ENCODE data around the gene SLC3A2.

Gene SLC3A2

DNA sequence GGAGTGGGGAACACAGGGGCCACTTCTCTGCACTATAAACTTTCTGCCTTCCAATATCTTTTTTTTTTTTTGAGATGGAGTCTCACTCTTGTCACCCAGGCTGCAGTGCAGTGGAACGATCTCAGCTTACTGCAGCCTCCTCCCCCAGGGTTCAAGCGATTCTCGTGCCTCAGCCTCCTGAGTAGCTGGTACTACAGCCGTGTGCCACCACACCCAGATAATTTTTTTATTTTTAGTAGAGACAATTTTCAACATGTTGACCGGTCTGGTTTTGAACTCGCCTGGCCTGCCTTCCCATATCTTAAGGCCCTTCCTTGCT is 1.7 kb downstream of the SLC3A2 start:
- TF ChIP-seq, protein P1, sequence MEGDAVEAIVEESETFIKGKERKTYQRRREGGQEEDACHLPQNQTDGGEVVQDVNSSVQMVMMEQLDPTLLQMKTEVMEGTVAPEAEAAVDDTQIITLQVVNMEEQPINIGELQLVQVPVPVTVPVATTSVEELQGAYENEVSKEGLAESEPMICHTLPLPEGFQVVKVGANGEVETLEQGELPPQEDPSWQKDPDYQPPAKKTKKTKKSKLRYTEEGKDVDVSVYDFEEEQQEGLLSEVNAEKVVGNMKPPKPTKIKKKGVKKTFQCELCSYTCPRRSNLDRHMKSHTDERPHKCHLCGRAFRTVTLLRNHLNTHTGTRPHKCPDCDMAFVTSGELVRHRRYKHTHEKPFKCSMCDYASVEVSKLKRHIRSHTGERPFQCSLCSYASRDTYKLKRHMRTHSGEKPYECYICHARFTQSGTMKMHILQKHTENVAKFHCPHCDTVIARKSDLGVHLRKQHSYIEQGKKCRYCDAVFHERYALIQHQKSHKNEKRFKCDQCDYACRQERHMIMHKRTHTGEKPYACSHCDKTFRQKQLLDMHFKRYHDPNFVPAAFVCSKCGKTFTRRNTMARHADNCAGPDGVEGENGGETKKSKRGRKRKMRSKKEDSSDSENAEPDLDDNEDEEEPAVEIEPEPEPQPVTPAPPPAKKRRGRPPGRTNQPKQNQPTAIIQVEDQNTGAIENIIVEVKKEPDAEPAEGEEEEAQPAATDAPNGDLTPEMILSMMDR (IDR thresholded peaks at IDR 0.05) = no peak
- H3K4me3 ChIP-seq (ENCODE audit: low read depth, low read length) = peak overlapping the region; percentile 91
- H2AFZ ChIP-seq = no peak overlapping the region
- H3K4me1 ChIP-seq = peaks cover 5% of the 10 kb centered on the region
- no peak overlapping the region for H3K9ac ChIP-seq
- H3K27ac ChIP-seq = no peak overlapping the region
- H3K4me2 ChIP-seq (ENCODE audit: low read length) = peak overlapping the region; percentile 96
- H3K36me3 ChIP-seq (ENCODE audit: control insufficient read depth, insufficient read depth, low read length) = no peaks in the 10 kb centered on the region
- no peaks in the 10 kb centered on the region for H3K27me3 ChIP-seq (ENCODE audit: control insufficient read depth, insufficient read depth, low read length)
- no peaks in the 10 kb centered on the region for H3K9me3 ChIP-seq (ENCODE audit: control insufficient read depth, low read length)
- H3K79me2 ChIP-seq = no peaks in the 10 kb centered on the region

DNA sequence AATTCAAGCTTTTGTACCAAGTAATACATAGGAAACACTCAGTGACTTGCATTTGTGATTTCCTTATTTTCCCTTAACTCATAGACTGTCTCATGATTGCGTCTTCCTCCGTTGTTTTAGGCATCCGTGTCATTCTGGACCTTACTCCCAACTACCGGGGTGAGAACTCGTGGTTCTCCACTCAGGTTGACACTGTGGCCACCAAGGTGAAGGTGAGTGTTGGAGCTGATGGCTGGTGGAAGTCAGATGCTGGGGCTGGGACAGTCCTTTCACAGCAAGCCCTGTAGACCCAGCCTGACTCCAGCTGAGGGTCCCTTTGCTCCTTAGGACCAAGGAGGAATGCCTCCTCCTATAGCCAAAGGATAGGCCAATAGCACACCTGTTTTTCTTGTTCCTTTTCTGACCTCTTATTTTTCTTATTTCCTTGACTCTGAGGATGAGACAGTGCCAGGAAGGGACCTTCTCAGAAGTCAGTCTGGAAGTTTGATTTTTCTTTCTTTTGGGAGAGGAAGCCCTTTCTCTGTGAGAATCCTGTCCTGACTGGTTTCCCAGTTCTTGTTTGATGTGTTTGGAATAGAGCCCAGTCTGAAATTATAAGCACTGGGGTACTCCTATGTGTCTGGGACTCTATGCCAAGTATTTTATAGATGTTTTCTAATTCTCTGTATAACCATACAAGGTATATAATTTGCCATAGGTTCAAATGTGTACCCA is 2.2 kb downstream of the SLC3A2 start:
- peak overlapping the region; percentile 96 for H3K4me2 ChIP-seq (ENCODE audit: low read length)
- peaks cover 5% of the 10 kb centered on the region for H3K4me1 ChIP-seq
- H3K27ac ChIP-seq = peak overlapping the region; percentile 15
- no peak overlapping the region for H3K9ac ChIP-seq
- TF ChIP-seq, protein P1 (IDR thresholded peaks at IDR 0.05) = no peak
- no peaks in the 10 kb centered on the region for H3K27me3 ChIP-seq (ENCODE audit: control insufficient read depth, insufficient read depth, low read length)
- peak overlapping the region; percentile 91 for H3K4me3 ChIP-seq (ENCODE audit: low read depth, low read length)
- H2AFZ ChIP-seq = no peak overlapping the region
- H3K9me3 ChIP-seq (ENCODE audit: control insufficient read depth, low read length) = no peaks in the 10 kb centered on the region
- H3K79me2 ChIP-seq = no peaks in the 10 kb centered on the region
- no peaks in the 10 kb centered on the region for H3K36me3 ChIP-seq (ENCODE audit: control insufficient read depth, insufficient read depth, low read length)

DNA sequence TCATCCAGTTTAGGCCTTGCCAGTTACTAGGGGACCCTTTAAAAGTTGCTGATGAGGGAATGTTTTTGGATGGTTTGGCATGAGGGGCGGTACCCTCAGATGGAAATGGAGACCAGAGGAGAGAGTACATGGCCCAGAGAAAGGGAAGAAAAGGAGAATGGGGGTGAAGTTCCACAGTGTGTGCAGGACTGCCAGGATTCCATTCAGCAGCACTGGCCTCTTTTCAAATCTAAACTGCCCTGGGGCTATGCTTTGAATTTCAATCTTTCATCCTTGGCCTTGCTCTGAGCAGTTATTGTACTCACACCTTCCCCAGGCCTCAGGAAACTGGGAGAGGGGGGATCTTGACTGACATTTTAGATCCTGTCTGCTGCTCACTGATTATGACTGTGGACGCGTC is 3.0 kb downstream of the SLC3A2 start:
- no peaks in the 10 kb centered on the region for H3K9me3 ChIP-seq (ENCODE audit: control insufficient read depth, low read length)
- H3K9ac ChIP-seq = no peak overlapping the region
- TF ChIP-seq, protein P1 (IDR thresholded peaks at IDR 0.05) = no peak
- peak overlapping the region; percentile 51 for H3K4me2 ChIP-seq (ENCODE audit: low read length)
- peaks cover 5% of the 10 kb centered on the region for H3K4me1 ChIP-seq
- no peaks in the 10 kb centered on the region for H3K79me2 ChIP-seq
- H3K27ac ChIP-seq = no peak overlapping the region
- no peak overlapping the region for H3K4me3 ChIP-seq (ENCODE audit: low read depth, low read length)
- H2AFZ ChIP-seq = no peak overlapping the region
- no peaks in the 10 kb centered on the region for H3K27me3 ChIP-seq (ENCODE audit: control insufficient read depth, insufficient read depth, low read length)
- H3K36me3 ChIP-seq (ENCODE audit: control insufficient read depth, insufficient read depth, low read length) = no peaks in the 10 kb centered on the region

DNA sequence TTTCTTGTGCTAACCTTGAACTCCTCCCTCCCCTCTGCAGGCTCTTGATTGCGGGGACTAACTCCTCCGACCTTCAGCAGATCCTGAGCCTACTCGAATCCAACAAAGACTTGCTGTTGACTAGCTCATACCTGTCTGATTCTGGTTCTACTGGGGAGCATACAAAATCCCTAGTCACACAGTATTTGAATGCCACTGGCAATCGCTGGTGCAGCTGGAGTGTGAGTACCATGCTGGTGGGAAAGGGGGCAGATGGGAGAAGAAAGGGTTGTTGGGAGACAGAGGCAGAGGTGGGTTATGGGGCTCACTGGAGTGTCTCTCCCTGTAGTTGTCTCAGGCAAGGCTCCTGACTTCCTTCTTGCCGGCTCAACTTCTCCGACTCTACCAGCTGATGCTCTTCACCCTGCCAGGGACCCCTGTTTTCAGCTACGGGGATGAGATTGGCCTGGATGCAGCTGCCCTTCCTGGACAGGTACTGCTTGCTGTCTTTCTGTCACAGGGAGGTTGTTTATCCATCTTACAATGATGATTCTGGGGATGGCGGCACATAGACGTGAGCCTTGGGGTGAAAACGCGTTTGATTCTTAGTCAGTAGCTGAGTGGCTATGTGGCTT is 4.5 kb downstream of the SLC3A2 start:
- Histone ChIP-seq H3K27ac (no peak overlapping the region), H3K27me3 (ENCODE audit: control insufficient read depth, insufficient read depth, low read length) (no peaks in the 10 kb centered on the region), H3K4me3 (ENCODE audit: low read depth, low read length) (no peak overlapping the region), H3K9me3 (ENCODE audit: control insufficient read depth, low read length) (no peaks in the 10 kb centered on the region), H3K4me2 (ENCODE audit: low read length) (no peak overlapping the region), H2AFZ (no peak overlapping the region), H3K79me2 (no peaks in the 10 kb centered on the region), H3K9ac (no peak overlapping the region), H3K4me1 (no peaks in the 10 kb centered on the region), H3K36me3 (ENCODE audit: control insufficient read depth, insufficient read depth, low read length) (no peaks in the 10 kb centered on the region)
- TF ChIP-seq, protein P1 (IDR thresholded peaks at IDR 0.05) = no peak

DNA sequence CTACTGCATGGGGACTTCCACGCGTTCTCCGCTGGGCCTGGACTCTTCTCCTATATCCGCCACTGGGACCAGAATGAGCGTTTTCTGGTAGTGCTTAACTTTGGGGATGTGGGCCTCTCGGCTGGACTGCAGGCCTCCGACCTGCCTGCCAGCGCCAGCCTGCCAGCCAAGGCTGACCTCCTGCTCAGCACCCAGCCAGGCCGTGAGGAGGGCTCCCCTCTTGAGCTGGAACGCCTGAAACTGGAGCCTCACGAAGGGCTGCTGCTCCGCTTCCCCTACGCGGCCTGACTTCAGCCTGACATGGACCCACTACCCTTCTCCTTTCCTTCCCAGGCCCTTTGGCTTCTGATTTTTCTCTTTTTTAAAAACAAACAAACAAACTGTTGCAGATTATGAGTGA is 7.7 kb downstream of the SLC3A2 start:
- TF ChIP-seq, protein P1 (IDR thresholded peaks at IDR 0.05) = no peak
- Histone ChIP-seq H3K79me2 (no peaks in the 10 kb centered on the region), H3K36me3 (ENCODE audit: control insufficient read depth, insufficient read depth, low read length) (no peaks in the 10 kb centered on the region), H3K4me3 (ENCODE audit: low read depth, low read length) (no peak overlapping the region), H3K4me2 (ENCODE audit: low read length) (no peak overlapping the region), H3K9me3 (ENCODE audit: control insufficient read depth, low read length) (no peaks in the 10 kb centered on the region), H3K27me3 (ENCODE audit: control insufficient read depth, insufficient read depth, low read length) (no peaks in the 10 kb centered on the region), H2AFZ (no peak overlapping the region), H3K4me1 (no peaks in the 10 kb centered on the region), H3K9ac (no peak overlapping the region), H3K27ac (no peak overlapping the region)

Data from parathyroid adenoma (tissue), 2 donors.